Iris pigment epithelial cell (primary cell): Measurements from ENCODE around the gene LOXL3.

Experiments used
- DNase-seq: peaks from one replicate; pipeline ENCODE4 v3.0.0-alpha.2; 2011; ENCODE audit warnings: low read depth

LOXL3 gene

DNA sequence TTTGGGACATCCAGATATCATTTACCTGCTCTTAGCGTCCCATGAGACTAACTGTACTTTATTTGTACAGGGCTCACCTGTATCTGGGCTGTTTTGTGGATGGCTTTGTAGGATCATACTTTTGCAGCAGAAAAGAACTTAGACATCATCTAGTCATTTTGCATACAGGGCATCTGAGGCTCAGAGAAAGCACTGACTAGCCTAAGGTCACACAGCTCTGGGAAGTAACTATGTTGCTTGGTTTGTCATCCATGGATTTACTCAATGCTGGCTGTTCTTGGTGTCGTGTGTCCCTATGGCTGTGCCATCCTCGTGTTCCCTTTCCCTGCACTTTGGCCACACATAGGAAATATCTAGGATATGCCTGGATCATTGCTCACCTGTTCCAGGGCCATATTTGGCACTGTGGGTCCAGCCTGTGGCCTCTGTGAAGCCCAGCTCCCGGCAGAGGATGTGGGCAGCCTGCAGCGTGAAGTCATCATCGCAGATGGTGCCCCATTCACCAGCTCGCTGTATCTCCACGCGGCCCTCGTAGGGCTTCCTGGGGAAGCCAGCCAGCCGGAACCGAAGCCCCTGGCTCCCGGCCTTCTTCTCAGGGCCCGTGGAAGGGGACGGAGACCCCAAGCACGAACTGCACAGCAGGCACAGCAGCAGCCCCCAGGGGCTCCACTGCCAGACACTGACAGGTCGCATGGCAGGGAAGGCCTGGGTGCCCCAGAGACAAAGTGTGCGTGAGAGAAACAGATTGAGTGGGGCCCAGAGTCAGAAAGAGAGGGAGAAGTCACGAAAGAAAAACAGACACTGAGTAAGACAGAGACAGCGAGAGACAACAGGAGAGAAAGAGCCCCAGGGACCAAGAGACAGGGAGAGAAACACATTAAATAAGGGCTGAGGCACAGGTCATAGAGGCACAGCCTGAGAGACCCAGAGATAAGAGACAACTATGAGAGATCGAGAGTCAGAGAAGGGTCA lies 1.5 kb downstream of the LOXL3 start:
- no peak for DNase-seq

DNA sequence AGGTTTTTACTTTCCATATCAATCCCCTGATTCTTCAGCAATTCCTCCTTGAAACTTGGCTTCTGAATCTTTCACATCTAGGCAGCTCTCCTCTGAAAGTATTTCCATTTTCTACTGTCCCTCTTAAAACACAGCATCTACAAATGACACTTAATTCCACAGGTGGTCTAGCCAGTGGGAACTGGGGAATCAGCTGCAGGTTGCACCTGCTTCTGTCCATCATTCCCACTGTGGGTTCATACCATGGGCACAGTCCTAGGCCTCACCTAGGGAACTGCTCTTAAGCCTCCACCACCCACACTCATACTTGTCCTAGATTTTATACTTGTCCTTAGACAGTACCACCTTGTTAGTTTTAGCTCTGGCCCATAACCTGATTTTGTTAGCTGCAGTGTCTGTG lies 2.2 kb downstream of the LOXL3 start:
- no peak for DNase-seq

DNA sequence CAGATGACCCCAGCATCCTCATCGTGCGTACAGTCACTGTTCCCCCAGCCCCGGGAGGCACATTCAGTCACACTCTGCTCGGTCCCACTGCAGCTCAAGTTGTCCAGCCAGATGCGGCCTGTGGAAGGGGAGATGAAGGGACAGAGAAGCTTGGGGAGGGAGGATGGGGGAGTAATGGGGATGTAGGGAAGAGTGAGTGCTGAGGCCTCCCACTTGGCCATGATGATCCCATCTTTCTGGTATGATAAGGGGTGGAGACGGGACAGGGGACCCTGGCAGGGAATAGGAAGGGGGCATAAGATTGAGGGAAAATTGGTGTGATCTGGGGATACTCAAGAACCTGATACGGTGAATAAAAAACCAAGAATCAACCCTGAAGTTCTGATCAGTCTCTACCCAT lies 3.5 kb downstream of the LOXL3 start:
- DNase-seq, result no peak

DNA sequence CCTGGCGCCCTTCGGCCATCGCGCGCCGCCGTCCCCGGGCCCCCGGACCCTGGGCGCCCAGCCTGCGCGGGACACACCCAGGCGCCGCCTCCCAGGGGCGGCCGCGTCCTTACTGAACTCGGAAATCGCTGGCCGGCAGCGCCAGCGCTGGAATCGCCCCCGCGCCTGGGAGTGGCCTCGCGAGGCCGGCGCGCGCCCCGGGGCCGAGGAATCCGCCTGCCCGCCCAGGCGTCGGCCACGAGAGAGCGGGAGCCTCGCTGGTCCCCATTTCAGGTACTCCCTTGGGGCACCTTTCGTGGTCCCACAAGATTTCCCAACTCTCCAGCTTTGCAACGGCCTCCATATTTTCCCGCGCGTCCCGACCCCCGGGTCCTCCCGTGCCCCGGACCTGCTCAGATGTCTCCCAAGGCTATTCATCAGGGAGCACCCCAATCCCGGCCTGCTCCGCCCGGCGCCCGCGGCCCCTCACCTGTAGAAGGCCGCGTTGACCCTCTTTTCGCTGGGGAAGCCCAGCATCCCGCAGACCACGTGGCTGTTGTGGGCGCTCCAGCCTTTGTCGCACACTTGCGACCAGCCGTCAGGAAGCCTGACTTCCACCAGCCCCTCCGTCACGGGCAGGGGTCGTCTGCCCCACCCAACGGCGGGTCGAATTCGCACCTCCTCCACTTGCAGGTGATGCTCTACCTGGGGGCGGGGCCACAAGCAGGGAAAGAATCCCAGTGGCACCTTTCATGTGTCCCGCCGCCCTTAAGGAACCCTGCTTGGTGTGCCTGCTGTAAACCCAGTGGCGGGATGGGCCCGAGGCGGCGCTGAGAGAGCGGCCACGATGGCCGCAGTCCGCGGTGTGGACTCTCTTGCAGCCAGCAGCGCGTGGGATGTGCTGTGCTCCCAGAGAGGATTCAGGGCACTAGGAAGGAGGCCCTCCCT lies 4.6 kb downstream of the LOXL3 start:
- peak; percentile 50 for DNase-seq

DNA sequence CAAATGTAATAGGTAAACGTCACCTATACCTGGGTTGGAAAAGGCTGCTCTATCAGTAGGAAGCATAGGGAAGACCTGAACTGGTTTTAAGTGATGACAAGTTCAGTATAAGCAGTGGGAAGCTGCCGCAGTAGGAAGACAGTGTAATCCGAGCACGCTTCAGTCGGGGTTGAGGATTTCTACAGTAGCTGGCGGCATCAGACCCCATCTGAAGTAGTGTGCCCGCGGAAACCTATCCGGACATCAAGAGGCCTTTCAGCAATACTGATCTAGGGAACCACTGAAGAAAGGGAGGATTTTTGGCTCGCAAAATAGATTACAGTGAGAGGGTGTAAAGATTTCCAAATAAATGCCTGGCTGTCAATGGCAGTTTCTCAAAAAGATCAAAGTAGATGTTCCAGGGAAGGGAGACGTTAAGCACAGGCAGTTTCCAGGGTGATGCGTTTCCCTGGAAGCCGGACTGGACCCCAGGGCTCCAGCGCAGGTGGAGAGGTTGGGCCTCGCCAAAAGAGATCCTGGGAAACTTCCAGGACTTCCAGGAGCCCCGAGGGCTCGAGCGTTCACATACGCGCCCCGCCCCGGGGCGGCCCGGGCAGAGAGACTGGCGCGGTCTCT lies 5.3 kb downstream of the LOXL3 start:
- no peak for DNase-seq

DNA sequence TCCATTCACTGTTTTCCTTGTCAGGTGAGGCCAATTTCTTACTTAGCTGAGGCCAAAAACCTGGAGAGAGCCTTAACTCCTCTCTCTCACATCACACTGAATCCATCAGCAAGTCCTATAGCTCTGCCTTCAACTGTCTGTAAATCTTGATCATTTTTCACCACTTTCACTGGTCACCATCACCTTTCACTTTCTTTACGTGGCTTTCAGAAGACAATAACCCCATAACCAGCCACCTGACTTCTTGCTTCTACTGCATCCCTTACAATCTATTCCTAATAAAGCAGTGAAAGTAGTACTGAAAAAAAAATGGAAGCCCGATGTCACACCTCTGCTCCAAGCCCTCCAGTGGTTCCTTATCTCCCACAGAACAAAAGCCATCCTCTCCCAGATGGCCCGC lies 7.7 kb downstream of the LOXL3 start:
- no peak for DNase-seq

DNA sequence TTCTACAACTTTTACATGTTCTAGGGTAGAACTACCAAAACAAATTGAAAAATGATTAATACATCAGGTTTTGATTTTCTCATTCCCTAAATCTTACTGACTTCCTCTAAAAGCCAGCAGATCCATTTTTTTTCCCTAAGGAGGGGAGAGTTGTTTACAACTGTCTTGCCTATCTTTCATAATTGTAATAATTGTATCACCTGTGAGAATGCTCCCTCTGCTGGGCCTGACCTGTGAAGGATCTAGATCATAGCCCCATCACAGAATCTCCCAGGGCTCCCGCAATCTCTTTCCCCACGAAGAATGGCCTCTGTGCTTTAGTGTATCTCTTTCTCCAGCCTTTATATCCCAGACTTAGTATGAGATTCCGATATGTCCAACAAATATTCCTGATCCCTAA lies 9.1 kb downstream of the LOXL3 start:
- DNase-seq, result no peak

DNA sequence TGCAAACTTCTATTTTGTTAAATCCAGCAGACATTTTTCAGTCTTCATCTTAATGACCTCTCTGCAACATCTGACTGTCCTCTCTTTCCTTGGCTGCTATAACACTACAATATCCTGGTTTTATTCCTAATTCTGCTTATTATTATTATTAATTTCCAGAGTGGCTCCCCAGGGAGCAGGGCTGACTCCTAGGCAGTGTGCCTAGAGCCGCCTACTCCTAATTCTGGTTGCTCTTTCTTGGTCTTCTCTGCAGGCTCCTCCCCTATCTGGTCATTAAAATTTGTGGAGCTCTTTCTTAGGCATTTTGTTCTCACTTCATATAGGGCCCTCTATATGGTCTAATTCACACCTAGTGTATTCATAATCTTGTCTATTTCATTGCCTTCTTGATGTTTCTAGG lies 10.8 kb downstream of the LOXL3 start:
- DNase-seq, result no peak

DNA sequence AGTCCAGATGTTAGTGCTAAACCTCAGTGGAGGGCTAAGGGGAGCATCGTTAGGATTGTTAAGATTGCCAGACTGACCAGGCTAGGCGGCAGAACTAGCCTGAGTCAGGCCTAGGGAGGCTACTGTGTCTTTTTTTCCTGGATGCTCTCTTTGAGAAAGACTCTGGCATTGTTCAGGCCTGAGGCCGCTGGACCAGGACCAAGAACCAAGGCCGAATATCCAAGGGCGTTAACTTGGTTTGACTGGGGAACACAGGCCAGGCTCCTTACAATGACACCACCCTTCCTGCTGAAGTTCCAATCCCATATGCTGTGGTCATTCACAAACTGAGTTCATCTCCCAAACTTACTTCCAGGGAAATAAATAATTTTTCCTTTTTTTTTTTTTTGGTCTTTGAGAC lies 13.5 kb downstream of the LOXL3 start:
- no peak for DNase-seq

DNA sequence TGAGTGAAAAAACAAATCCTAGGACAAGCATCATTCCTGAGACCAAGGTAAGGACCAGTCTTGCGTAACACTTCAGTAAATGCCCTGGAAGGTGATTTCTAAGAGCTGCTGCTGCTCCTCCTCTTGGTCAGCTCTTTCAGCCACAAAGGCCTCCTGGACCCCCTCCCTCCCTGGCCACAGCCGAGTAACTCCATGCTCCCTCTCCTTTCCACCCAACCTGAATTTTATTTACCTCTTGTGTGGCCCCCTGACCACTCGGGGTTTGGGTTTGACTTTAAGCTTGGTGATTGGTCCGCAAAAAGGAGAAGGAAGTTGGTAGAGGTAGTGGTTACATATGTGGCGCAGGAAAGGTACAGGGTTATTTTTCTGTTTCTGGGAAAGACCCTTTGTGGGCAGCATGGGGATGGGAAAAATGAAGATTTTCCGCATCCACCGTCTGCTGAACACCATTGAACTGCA lies 14.8 kb downstream of the LOXL3 start:
- DNase-seq, result no peak

DNA sequence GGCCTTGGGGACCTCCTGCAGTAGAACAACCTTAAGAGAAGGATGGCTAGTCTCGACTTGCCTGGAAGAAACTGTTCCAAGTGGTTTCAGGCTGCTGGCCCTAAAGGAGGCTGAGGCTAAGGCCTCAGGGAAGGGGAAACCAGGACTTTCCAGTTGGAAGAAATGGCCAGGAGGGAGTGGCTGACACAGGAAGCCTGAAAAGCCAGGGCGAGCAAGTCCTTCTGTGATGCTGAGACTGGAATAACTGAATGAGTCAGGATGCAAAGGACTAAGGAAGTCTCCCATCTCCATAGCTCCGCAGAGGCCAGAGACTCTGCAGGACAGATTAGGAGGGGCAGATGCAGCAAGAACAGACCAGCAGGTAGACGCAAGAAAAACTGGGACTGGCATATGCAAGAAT lies 16.6 kb downstream of the LOXL3 start:
- DNase-seq, result no peak

DNA sequence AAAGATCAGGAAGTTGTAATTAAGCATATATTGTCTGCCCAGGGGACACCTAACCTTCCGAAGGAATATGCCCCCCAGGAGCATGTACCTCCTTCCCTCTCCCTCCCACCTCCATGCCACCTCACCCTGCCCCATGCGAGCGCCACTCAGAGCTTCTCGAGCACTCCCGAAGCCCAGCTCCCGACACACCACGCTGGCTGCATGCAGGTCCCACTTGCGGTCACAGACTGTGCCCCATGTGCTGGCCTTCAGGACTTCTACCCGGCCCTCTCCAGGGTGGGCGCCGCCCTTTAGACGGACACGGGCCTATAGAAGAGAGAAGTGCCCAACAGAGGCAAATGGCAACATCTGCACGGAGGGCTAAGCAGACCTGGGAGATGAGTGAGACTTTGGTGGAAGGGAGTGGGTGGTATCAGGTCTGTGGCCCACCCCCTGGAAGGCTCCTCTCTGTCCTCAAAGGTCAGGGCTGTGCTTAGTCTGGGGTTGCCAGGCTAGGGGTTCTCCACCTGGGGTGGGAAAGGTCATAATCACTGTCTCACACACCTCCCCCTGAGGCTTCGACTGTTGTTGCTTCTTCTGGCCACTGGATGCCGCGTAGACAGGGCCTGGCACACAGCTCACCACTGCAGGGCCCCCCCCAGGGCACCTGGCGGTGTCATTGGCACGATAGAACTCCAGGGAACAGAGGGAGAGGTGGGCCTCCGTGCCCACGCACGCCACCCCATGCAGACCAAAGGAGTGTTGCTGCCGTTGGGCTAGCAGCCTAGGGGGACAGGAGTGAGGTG lies 17.4 kb downstream of the LOXL3 start:
- DNase-seq, result no peak

DNA sequence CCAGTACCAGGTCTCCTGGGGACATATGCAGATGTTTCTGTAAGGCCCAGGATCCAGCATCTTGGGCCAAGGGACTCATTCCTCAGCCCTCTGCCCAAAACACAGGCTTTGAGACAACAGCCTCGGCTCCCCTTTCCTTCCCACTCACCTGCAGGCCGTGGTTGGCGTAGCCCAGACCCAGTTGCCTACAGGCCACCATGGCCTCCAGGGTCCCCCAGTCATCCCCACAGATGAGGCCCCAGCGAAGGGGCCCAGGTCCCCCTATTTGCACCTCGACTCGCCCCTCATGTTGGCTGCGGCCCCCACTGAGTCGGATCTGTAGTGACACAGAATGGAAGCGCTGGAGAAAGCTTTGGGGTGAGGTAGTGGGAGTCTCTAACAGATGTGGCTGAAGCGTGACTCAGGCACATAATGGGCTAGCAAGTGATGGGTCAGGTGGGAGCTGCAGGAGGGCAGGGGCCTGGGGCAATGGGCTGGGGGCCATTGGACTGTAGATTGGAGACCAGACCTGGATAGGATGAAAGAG lies 18.2 kb downstream of the LOXL3 start:
- DNase-seq, result no peak

- no peak for DNase-seq
Observed at GRCh38 chr2:74534411-74534810, 19.3 kb downstream of the LOXL3 start.

- no peak for DNase-seq
Observed at GRCh38 chr2:74533464-74533863, 20.3 kb downstream of the LOXL3 start.

DNA sequence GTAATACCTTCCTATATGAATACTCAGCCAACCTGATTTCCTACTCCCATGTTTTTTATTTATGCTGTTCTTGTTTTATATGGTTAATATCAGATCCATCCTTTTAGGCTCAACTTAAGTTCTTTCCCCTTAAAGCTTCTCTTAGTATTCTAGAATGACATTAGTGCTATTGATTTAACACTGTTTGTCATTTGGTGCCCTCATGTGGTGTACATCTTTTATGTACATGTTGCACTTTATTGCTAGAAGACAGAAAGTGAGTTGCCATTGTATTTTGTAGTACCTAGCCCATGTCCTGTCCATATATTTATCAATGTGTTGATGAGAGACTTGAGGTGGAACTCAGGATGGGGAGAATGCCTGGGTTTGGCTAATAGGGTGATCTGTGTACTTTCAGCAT lies 21.5 kb downstream of the LOXL3 start:
- DNase-seq, result peak; percentile 42

DNA sequence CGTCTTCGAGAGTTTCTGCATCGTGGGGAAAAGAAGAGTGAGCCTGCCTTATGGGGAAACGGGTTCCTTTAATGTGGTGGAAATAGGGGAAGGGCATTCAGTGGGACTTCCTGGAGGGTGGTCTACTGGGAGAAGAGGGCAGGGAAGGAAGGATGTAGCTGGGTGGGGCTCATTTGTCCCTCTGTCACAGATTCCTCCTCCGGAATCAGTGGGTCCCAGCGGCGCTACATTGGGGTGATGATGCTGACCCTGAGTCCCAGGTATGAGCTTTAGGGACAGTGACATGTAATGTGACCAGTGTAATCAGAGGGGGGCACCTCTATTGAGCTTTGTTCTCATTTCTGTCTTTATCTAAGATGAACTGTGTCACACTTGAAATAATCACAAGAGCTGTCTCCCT lies 22.1 kb downstream of the LOXL3 start:
- DNase-seq, result no peak

GRCh38 chr2:74530239-74531187 lies 23.2 kb downstream of the LOXL3 start:
- DNase-seq, result peak; percentile 63

- DNase-seq, result peak; percentile 100
Observed at GRCh38 chr2:74529357-74530238, 24.1 kb downstream of the LOXL3 start, which contains the start of the genes AUP1 and HTRA2. Gene AUP1, minus strand, starts transcription at chr2:74529706. Its CDS starts 77 bp downstream, at chr2:74529629. Gene HTRA2, plus strand, starts transcription at chr2:74529933. Its CDS starts 74 bp downstream, at chr2:74530007.
